ENCODE measurements around the gene NUDT3.
"Not testable (repeated sequence)": the region's sequence is repeated elsewhere in the genome, so short reads cannot be mapped to it uniquely, and the experiment has no call there.

NUDT3 gene

GRCh38 chr6:34340906-34341480, 51.5 kb downstream of the NUDT3 start:
- no peak for DNase-seq

GRCh38 chr6:34340394-34340793, 52.1 kb downstream of the NUDT3 start:
- DNase-seq = no peak

DNA sequence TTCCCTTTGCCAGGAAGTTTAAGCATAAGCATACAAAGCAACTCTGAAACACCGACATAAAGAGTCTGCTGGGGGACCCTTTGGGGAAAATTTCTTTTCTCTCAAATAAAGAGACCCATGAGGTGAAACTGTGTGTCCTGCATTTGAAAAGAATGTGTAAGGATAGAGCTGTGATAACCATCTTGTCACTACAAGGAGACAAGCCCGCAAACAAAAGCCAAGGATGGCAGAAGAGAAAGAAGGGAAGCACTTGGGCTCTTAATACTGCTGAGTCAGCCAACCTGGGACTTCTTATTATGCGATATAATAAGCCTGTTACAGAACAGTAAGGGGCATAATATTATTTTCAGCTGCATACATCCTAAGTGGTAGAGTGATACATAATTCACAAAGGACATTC, 52.5 kb downstream of the NUDT3 start:
- DNase-seq = no peak

DNA sequence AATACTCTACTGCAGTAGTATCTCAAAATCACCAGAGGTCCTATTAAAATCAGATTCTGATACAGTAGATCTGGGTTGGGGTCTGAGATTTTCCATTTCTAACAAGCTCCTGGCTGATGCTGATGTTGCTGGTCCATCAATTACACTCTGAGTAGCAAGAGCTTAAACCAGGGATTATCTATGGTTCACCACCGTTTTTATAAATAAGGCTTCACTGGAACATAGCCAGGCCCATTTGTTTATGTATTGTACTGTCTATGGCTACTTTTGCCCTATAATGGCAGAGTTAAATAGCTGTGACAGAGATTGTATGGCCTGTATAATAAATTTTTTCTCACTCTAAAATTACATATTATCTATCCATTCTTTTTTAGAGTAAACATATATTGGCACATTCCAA, 53.0 kb downstream of the NUDT3 start:
- DNase-seq = no peak

DNA sequence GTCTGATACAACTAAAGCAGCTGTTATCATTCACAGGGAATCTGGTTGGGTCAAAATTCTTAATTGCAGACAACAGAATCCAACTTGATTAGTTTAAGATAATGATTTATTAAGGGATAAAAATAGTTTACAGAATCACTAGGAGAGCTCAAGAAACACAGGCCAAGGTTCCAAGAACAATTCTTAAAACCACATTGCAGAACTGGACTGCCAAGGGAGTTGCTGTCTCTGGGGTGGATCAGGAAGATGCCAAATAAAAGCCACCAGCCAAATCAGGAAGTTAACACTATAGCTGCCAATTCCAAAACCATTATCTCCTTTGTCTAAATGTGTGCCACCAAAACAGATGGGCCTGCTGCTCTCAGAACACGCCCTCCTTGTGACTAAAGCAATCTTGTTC, 53.7 kb downstream of the NUDT3 start:
- DNase-seq = no peak

DNA sequence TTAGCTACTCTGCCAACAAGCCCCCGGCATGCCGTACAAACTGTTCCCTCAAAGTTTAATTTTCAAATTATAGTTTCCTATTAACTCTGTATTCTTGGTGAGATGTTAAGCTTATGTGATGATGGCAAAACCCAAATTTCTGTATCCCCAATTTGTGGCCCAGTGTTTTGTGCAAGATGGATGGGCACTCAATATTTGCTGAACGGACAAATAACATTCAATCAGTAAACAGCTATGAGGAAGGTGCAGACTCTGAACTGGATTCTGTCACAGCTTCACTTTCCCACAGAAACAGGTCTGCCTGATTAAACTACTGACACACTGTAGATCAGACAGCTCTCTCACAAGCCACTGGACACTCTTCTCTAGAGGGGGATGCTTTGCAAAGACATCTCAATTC, 54.1 kb downstream of the NUDT3 start:
- DNase-seq = no peak

DNA sequence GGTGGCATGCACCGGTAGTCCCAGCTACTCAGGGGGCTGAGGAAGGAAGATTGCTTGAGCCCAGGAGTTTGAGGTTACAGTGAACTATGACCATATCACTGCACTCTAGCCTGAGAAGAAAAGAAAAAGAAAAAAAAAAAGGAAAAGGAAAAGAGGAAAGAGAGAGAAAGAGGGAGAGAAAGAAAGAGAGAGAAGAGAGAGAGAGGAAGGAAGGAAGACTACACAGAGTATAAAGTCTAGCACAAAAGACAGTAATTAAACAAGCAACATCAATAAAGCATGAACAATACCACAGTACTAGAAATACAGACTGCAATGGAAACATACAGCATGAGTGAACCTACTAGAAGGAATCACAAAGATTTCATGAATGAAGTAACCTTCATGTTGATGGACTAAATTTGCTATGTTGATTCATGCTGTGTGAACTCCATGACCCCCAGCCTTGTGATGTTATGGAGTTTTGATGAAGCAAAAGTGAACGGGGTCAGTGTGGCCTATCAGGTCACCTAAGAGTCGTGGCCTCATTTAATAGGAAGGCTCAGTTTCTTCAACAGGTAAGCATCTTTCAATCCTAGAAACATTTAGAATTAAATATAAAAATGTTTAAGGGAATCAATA, 57.6 kb downstream of the NUDT3 start:
- no peak for DNase-seq

DNA sequence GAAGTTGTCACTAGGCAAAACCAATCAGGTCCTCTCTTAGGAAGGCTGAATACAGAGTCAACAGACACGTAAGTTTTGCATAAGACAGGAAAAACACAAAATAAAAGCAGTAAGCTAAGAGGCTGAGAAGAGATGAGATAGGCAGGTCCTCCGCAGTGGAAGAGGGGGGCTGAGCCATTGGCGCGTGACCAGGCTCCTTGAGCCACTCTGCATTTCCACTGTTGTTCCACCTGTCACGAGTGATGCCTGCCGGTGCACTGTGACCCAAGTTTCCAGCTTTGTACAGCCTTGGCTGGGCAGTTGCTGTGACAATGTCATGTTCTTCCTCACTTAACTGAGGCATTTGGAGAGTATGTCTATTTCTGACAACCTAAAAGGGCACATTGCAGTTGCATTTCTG, 58.6 kb downstream of the NUDT3 start:
- no peak for DNase-seq

- DNase-seq = no peak
Measured at GRCh38 chr6:34332251-34333198, 59.9 kb downstream of the NUDT3 start.

GRCh38 chr6:34331371-34332050, 61.0 kb downstream of the NUDT3 start:
- DNase-seq = no peak

- DNase-seq = not testable (repeated sequence)
Measured at GRCh38 chr6:34329814-34330213, 62.7 kb downstream of the NUDT3 start.

DNA sequence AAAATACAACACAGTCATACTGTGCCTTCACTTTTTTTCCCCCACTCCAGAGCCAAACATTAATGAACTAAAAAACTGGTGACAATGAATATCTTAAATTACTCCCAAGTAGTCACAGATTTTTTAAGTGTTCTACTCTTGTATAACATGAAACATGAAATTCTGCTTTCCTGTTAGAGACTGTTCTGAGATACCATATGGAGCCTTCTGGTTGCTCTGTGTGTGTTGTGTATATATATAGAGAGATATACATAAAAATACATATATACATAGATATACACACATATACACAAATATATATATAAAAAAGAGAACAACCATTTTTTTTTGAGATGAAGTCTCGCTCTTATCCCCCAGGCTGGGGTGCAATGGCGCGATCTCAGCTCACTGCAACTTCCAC, 63.5 kb downstream of the NUDT3 start:
- no peak for DNase-seq

DNA sequence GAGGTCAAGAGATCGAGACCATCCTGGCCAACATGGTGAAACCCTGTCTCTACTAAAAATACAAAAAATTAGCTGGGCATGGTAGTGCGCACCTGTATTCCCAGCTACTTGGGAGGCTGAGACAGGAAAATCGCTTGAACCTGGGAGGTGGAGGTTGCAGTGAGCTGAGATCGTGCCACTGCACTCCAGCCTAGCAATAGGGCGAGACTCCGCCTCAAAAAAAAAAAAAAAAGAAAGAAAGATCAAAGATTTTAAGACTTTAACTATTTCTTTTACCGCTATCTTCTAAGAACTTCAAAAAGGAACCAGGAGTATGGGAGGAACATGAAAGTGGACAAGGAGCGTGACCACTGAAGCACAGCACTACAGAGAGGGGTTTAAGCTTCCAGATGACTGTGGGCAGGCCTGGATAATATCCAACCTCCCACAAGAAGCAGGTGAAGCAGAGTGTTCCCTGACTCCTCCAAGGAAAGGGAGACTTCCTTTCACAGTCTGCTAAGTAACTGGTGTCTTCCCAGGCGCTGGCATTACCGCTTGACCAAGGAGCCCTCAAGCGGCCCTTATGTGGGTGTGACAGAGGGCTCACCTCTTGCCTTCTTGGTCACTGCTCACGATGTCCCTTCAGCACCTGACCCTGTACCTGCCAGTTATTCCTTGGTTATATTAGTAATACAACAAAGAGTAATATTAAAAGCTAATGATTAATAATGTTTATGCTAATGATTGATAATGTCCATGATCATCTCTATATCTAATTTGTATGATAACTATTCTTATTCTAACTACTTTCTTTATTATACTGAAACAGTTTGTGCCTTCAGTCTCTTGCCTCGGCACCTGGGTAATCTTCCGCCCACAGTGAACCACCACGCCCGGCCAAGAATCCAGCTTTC, 64.9 kb downstream of the NUDT3 start:
- DNase-seq = not testable (repeated sequence)

DNA sequence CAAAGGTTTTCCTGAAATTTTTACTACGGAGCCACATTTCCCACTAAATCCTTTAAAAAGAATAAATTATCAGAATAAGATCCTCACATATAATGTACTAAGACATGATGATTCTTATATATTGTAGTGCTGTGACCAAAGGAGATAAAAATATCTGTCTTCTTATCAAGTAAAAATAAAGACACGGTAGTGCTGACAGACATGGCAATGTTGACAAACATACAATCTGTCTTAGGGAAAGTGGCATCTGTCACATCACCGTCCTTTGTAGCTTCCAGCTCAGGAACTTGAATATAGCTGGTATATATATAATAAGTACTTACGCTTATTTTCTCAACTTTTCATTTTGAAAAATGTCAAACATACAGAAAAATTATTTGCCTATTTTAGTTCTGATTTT, 66.8 kb downstream of the NUDT3 start:
- no peak for DNase-seq

DNA sequence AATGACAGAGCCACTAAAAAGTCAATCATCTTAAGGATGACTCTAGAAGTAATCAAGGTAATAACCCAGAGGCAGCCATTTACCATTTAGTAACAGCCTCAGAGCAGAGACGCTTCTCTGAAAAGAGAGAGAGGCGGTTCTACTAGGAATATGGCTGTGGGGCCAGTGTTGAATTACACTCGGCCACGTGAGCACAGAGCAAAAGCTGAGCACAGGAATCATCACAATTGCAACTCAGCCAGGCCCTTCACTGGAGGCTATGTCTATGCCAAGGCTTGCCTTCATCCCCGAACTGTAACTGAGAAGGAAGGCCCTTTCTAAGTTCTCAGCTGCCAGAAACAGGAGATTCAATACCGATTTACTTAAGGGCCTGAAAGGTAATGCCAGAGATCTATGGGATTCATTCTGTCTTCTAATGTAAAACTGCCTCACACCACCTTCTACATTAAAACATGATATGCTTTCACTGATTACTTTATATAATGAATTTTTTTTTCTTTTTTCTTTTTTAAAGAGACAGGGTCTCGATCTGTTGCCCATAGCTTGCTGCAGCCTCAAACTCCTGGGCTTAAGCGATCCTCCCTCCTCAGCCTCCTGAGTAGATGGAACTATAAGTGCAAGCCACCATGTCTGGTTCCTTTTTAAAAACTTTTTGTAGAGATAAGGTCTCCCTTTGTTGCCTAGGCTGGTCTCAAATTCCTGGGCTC, 67.6 kb downstream of the NUDT3 start:
- no peak for DNase-seq

GRCh38 chr6:34324221-34324620, 68.2 kb downstream of the NUDT3 start:
- DNase-seq = not testable (repeated sequence)

DNA sequence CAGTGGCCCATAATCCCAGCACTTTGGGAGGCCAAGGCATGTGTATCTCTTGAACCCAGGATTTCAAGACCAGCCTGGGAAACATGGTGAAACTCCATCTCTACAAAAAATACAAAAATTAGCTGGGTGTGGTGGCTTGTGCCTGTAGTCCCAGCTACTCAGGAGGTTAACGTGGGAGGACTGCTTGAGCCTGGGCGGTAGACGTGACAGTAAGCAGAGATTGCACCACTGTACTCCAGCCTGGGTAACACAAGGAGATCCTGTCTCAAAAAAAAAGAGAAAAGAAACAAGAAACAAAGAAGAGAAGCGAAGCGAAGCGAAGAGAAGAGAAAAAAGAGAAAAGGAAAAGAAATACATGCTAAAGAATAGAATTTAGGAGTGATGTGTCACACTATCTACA, 69.2 kb downstream of the NUDT3 start:
- DNase-seq = no peak

- DNase-seq = no peak
Measured at GRCh38 chr6:34322732-34323131, 69.7 kb downstream of the NUDT3 start.

- DNase-seq = no peak
Measured at GRCh38 chr6:34321821-34322220, 70.6 kb downstream of the NUDT3 start.

GRCh38 chr6:34319471-34319885, 73.0 kb downstream of the NUDT3 start:
- DNase-seq = no peak
